Vagina (tissue), 2 donors: ENCODE measurements around the gene PANK4. TPM values are rescaled to one million over a fixed set of nuclear protein-coding genes. Genes with fewer than 3 reads are reported as not detected.
"Not testable (repeated sequence)": the region's sequence is repeated elsewhere in the genome, so short reads cannot be mapped to it uniquely, and the experiment has no call there.

Experiments
- DNase-seq, 2 donors: peaks; one replicate each; pipeline ENCODE4 v3.0.0-alpha.2; 2017; ENCODE audit errors: extremely low spot score in 2 of 2
- H3K27ac ChIP-seq: fragments of 200-600 bp; sonication (generic); one replicate; pipeline ENCODE4 v1.5.1; 2019
- H3K27me3 ChIP-seq: fragments of 200-600 bp; sonication (generic); one replicate; pipeline ENCODE4 v1.5.1; 2019
- H3K36me3 ChIP-seq, 2 donors: fragments of 200-600 bp; sonication (generic); one replicate each; pipeline ENCODE4 v1.5.1; 2017 to 2019
- H3K4me1 ChIP-seq: fragments of 200-600 bp; sonication (generic); one replicate; pipeline ENCODE4 v1.5.1; 2019
- H3K4me3 ChIP-seq, 2 donors: fragments of 200-600 bp; sonication (generic); 1 replicate in 1 of 2; 2 replicates in 1 of 2; pipeline ENCODE4 v1.5.1; 2016 to 2019
- H3K9me3 ChIP-seq: fragments of 200-600 bp; sonication (generic); one replicate; pipeline ENCODE4 v1.5.1; 2019
- POLR2A ChIP-seq, 2 donors: fragments of 450-650 bp; IDR thresholded peaks; one replicate each; pipeline ENCODE4 v1.6.1; 2017; ENCODE audit warnings: antibody characterized with exemption in 2 of 2, mild to moderate bottlenecking in 2 of 2, moderate library complexity in 2 of 2
- POLR2AphosphoS5 ChIP-seq, 2 donors: sonication (generic); formaldehyde crosslinking; IDR thresholded peaks; one replicate each; pipeline ENCODE4 v1.9.0; 2017; ENCODE audit warnings: antibody characterized with exemption in 2 of 2, mild to moderate bottlenecking in 2 of 2, low read depth in 1 of 2; ENCODE audit not compliant: insufficient read depth in 1 of 2
- intact Hi-C: fragments of 100-400 bp; cut with DNase I; formaldehyde crosslinking; loops from one replicate; pipeline ENCODE4 v1.15.1; 2023
- total RNA-seq: library from RNA; depleted of rRNA; stranded (reverse); fragments of >200 nt; gene quantifications from one replicate; pipeline ENCODE4 v1.2.3, GENCODE V29; 2016
- TF ChIP-seq, protein P1 (sequence below), 3 experiments: fragments of 450-650 bp in 2 of 3; fragments of 200-600 bp in 1 of 3; sonication (generic) in 1 of 3; IDR thresholded peaks; one replicate each; pipeline ENCODE4 v1.5.1; 2017 to 2019; ENCODE audit warnings: antibody characterized with exemption in 3 of 3, mild to moderate bottlenecking in 2 of 3, moderate library complexity in 2 of 3

PANK4 gene
- total RNA-seq, 1 donor from 2014 or later: 39.5 TPM

DNA sequence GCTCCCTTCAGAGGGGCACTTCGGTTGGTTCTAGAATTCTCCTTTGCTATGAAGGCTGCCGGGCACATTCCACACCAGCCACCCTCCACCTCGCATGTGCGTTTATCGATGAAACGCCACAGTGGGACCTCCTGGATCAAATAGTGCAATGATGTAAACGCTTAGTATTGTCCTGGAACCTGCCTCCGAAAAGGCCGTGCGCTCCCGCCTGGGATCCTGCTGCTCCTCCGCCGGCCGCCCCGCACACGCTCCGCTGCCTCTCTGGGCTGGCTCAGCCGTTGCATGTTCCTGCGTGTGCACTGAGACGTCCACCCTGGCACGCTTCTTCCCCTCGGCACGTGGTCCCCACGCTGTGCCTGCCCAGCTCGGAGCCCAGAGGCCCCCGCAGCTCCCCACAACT, 25.8 kb upstream of the PANK4 start:
- no peak for DNase-seq
- intact Hi-C loops: no loop called here
- Histone ChIP-seq H3K27me3 (no peaks in the 10 kb centered on the region), H3K36me3 (no peaks in the 10 kb centered on the region), H3K27ac (no peak overlapping the region), H3K4me3 (no peak overlapping the region), H3K9me3 (no peaks in the 10 kb centered on the region), H3K4me1 (peaks cover 54% of the 10 kb centered on the region)
- no peak for TF ChIP-seq POLR2A (IDR thresholded peaks at IDR 0.05)
- TF ChIP-seq, protein P1, sequence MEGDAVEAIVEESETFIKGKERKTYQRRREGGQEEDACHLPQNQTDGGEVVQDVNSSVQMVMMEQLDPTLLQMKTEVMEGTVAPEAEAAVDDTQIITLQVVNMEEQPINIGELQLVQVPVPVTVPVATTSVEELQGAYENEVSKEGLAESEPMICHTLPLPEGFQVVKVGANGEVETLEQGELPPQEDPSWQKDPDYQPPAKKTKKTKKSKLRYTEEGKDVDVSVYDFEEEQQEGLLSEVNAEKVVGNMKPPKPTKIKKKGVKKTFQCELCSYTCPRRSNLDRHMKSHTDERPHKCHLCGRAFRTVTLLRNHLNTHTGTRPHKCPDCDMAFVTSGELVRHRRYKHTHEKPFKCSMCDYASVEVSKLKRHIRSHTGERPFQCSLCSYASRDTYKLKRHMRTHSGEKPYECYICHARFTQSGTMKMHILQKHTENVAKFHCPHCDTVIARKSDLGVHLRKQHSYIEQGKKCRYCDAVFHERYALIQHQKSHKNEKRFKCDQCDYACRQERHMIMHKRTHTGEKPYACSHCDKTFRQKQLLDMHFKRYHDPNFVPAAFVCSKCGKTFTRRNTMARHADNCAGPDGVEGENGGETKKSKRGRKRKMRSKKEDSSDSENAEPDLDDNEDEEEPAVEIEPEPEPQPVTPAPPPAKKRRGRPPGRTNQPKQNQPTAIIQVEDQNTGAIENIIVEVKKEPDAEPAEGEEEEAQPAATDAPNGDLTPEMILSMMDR (IDR thresholded peaks at IDR 0.05): no peak
- no peak for TF ChIP-seq POLR2AphosphoS5 (IDR thresholded peaks at IDR 0.05; ENCODE audit: insufficient read depth in 1 of 2, low read depth in 1 of 2)

DNA sequence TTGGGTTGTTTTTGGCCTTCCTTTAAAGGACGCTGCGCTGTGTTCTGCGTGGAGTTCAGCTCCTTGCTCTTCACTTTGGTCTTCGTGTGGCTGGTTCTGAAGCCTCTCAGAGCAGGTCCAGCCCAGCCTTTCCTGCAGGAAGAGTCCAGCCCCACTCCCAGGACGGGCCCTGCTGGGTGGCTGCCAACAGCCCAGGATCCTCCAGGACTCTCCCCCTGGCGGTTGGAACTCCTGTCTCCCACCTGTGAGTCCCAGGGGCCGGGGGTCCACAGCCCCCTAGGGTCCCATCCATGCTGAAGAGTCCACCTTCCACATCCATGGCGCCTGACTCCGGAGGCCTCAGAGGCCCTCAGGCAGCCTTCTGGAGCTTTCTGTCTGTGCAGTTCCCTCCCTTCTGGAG, 25.1 kb upstream of the PANK4 start:
- H3K9me3 ChIP-seq, H3K27me3 ChIP-seq, H3K27ac ChIP-seq, DNase-seq, H3K4me3 ChIP-seq, intact Hi-C loops, H3K36me3 ChIP-seq: not testable (repeated sequence)
- H3K4me1 ChIP-seq: peaks cover 52% of the 10 kb centered on the region

DNA sequence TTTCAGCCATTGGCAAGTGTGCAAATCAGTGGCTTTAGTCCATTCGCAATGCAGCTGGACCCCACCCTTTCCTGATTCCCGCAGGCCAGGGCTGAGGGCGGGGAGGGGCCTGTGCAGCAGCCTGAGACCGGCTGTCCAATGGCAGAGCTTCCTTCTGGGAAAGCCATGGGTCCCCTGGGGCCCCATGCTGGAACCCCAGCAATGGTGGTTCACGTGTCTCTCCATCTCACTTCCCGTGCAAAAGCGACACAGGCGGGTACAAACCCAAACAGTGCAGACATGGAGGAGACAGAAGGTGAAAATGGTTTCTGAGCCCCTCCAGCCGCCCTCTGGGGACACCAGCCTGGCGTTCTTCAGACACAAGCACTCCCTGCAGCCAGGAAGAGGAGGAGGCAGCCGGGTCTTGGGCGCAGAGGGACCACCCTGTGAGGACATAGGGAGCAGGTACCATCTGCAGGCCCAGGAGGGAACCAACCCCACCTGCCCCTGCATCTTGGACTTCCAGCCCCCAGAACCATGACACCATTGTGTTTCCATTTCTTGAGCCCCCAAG, 24.0 kb upstream of the PANK4 start:
- H3K4me1 ChIP-seq: peaks cover 55% of the 10 kb centered on the region
- H3K36me3 ChIP-seq, H3K27ac ChIP-seq, intact Hi-C loops, H3K27me3 ChIP-seq, H3K9me3 ChIP-seq, H3K4me3 ChIP-seq, DNase-seq: not testable (repeated sequence)

DNA sequence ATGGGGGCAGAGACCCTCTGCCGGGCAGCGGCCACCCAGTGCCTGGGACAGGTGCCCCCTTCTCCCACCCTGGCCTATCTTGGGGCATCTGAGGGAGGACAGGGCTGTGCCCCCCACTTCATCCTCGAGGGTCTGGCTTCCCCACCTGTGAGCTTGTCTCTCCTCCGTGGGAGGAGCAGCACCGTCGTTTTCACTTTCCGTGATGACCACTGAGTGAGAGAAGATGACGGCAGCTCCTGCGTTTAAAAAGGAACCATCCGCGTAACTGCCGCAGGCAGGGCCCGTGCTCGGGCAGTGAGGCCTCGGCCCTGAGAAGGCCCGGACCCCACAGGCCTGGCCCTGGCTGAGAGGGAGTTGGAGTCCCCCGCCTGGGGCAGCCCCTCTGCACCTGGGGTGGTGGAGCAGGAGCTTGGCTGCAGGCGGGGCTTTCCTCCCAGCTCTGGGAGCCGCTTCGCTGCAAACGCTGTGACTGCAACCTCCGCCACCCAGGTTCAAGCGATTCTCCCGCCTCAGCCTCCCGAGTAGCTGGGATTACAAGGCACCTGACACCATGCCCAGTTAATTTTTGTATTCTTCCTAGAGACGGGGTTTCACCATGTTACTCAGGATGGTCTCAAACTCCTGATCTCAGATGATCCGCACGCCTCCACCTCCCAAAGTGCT, 23.1 kb upstream of the PANK4 start:
- DNase-seq, H3K9me3 ChIP-seq, H3K36me3 ChIP-seq, H3K27me3 ChIP-seq: not testable (repeated sequence)
- Histone ChIP-seq H3K27ac (peak overlapping the region; percentile 92), H3K4me3 (peak overlapping the region; percentile 30 to 47), H3K4me1 (peaks cover 55% of the 10 kb centered on the region)
- intact Hi-C loops: loop anchor here (5.0 to 10.0 kb wide), 2 partner anchors 38 to 355 kb away; partner anchors contain the start of genes FAAP20 and PRXL2B

DNA sequence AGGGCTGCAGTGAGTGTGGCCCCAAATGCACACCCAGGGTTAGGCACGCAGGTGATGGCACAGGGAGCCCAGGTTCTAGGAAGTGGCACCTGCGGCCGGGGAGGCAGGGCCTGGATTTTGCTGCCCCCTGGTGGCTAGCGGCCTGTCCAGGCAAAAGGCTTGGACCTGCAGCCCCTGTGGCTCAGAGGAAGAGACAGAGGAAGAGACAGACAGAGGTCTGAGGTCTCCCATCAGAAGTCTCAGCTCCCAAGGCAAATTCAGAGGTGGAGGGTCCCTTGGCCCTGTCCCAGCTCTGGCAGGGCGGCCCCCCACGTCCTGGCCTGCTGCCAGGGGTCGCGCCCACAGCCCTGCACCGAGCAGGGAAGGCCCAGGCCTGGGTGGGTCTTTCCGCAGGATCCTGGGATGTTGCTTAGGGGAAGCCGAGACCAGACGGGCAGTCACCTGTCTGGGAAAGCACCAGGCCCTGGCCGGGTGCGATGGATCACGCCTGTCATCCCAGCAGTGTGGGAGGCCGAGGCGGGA, 21.7 kb upstream of the PANK4 start:
- Histone ChIP-seq H3K4me3 (peak overlapping the region; percentile 47 to 53), H3K36me3 (no peaks in the 10 kb centered on the region), H3K9me3 (no peaks in the 10 kb centered on the region), H3K27ac (peak overlapping the region; percentile 92), H3K27me3 (no peaks in the 10 kb centered on the region), H3K4me1 (peaks cover 60% of the 10 kb centered on the region)
- no peak for DNase-seq
- intact Hi-C loops: loop anchor here (5.0 to 10.0 kb wide), 2 partner anchors 39 to 353 kb away; partner anchors contain the start of genes FAAP20 and PRXL2B
- TF ChIP-seq POLR2AphosphoS5 (IDR thresholded peaks at IDR 0.05; ENCODE audit: insufficient read depth in 1 of 2, low read depth in 1 of 2) (no peak), POLR2A (IDR thresholded peaks at IDR 0.05) (no peak)
- TF ChIP-seq, protein P1 (IDR thresholded peaks at IDR 0.05): peak; percentile 87 to 96 (median 93)

DNA sequence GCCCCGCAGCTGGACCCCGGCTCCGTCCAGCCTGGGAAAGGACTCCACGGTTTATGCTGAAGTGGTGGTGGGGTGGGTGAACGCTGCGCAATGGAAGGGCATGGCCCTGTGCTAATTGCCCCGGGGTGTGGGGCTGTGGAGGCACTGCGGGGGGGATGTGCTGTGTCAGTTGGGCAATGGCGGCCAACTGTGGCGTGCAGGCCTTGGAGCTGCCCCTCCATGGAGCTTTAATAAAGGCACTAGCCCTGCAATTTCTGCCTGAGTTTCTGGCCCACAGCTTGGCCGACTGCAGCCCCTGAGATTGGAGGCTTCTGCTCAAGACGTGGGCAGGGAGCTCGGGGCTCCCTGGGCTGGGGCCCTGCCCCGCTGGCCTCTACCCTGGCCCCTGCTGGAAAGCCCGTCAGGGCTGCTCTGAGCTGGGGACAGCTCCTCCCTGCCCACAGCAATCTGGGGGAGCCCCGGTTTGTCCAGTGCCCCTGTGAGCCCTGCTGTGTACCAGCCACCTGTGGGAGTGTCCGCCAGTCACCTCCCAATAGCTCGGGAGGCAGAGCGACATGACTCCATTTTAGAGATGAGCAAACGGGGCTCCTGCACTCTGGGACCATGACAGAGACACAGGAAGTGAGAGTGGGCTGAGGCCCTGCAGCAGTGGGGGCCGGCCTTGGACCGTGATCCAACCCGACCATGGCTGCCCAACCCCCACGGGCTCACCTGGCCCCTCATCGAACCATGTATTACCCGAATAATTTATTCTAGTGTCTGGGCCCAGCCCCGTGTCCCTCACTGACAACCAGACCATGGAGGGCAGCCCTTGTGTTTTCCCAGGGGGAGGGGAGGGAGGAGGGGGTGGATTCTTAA, 21.0 kb upstream of the PANK4 start:
- Histone ChIP-seq H3K36me3 (no peaks in the 10 kb centered on the region), H3K4me3 (peak overlapping the region; percentile 47 to 53), H3K27me3 (no peaks in the 10 kb centered on the region), H3K27ac (peak overlapping the region; percentile 92), H3K9me3 (no peaks in the 10 kb centered on the region), H3K4me1 (peaks cover 60% of the 10 kb centered on the region)
- TF ChIP-seq POLR2A (IDR thresholded peaks at IDR 0.05): no peak
- TF ChIP-seq, protein P1 (IDR thresholded peaks at IDR 0.05): no peak
- TF ChIP-seq POLR2AphosphoS5 (IDR thresholded peaks at IDR 0.05; ENCODE audit: insufficient read depth in 1 of 2, low read depth in 1 of 2): peak in 1 of 2 donors; percentile 67
- intact Hi-C loops: loop anchor here (2.0 to 10.0 kb wide), 3 partner anchors 40 to 353 kb away; partner anchors contain the start of genes FAAP20, PEX10 and PRXL2B
- DNase-seq: no peak
